ENCODE measurements around the gene GPR3.
"Not testable (repeated sequence)": the region's sequence is repeated elsewhere in the genome, so short reads cannot be mapped to it uniquely, and the experiment has no call there.

GPR3 gene

GRCh38 chr1:27380766-27381733, 11.4 kb upstream of the GPR3 start:
- ChIA-PET CTCF (interaction anchor here (1.4 kb wide), 1 partner anchor 24 kb away, joined by 5 read pairs; no protein-coding TSS in a partner anchor), POLR2A (no interaction called here)
- no peak for TF ChIP-seq LEF1 (IDR thresholded peaks at IDR 0.05; ENCODE audit: borderline replicate concordance)
- TF ChIP-seq SP1 (IDR thresholded peaks at IDR 0.05), result no peak
- no peak for TF ChIP-seq ELF4 (IDR thresholded peaks at IDR 0.05)
- TF ChIP-seq ZNF384 (IDR thresholded peaks at IDR 0.05), result no peak
- no peak for TF ChIP-seq FOXK2 (IDR thresholded peaks at IDR 0.05)
- TF ChIP-seq NFRKB (IDR thresholded peaks at IDR 0.05), result no peak
- TF ChIP-seq HDGF (IDR thresholded peaks at IDR 0.05; ENCODE audit: borderline replicate concordance), result no peak
- TF ChIP-seq SUZ12 (IDR thresholded peaks at IDR 0.05), result no peak
- TF ChIP-seq ARNT (IDR thresholded peaks at IDR 0.05), result no peak
- no peak for TF ChIP-seq TARDBP (IDR thresholded peaks at IDR 0.05)
- TF ChIP-seq BHLHE40 (IDR thresholded peaks at IDR 0.05; ENCODE audit: borderline replicate concordance), result no peak
- no peak for TF ChIP-seq CTBP1 (IDR thresholded peaks at IDR 0.05; ENCODE audit: borderline replicate concordance)
- TF ChIP-seq L3MBTL2 (conservative IDR thresholded peaks at IDR 0.05), result no peak
- no peak for DNase-seq (ENCODE audit: extremely low spot score)

- TF ChIP-seq HDGF (IDR thresholded peaks at IDR 0.05; ENCODE audit: borderline replicate concordance) (no peak), FOXM1 (IDR thresholded peaks at IDR 0.05; ENCODE audit: borderline replicate concordance) (no peak), PKNOX1 (IDR thresholded peaks at IDR 0.05) (no peak), SP1 (IDR thresholded peaks at IDR 0.05) (no peak), CTBP1 (IDR thresholded peaks at IDR 0.05; ENCODE audit: borderline replicate concordance) (no peak), TARDBP (IDR thresholded peaks at IDR 0.05) (no peak), FOXK2 (IDR thresholded peaks at IDR 0.05) (no peak), ZNF384 (IDR thresholded peaks at IDR 0.05) (no peak), FOXA1 (IDR thresholded peaks at IDR 0.05) (no peak), L3MBTL2 (conservative IDR thresholded peaks at IDR 0.05) (no peak), BHLHE40 (IDR thresholded peaks at IDR 0.05; ENCODE audit: borderline replicate concordance) (no peak), ARNT (IDR thresholded peaks at IDR 0.05) (no peak), SUZ12 (IDR thresholded peaks at IDR 0.05) (no peak)
- ChIA-PET CTCF (interaction anchor here (1.4 to 2.6 kb wide), 2 partner anchors 16 to 25 kb away, joined by 5 to 8 read pairs; partner anchors contain the start of gene MAP3K6), POLR2A (interaction anchor here (1.9 kb wide), 1 partner anchor 16 kb away, joined by 13 read pairs; the partner anchor contains the start of gene MAP3K6)
- DNase-seq (ENCODE audit: extremely low spot score), result no peak
Measured at GRCh38 chr1:27381969-27382762, 10.3 kb upstream of the GPR3 start.

GRCh38 chr1:27383039-27383605, 9.3 kb upstream of the GPR3 start, which contains the start of gene CD164L2:
CD164L2 (minus strand) TSS chr1:27383333; CDS start chr1:27383239, 94 bp downstream.
- ChIA-PET POLR2A (interaction anchor here (1.9 kb wide), 1 partner anchor 17 kb away, joined by 13 read pairs; the partner anchor contains the start of gene MAP3K6), CTCF (interaction anchor here (0.6 to 2.6 kb wide), 3 partner anchors 17 to 155 kb away, joined by 5 to 8 read pairs (median 7); partner anchors contain the start of gene MAP3K6)
- TF ChIP-seq FOXK2 (IDR thresholded peaks at IDR 0.05) (no peak), PKNOX1 (IDR thresholded peaks at IDR 0.05) (no peak), ELF4 (IDR thresholded peaks at IDR 0.05) (no peak), ZNF384 (IDR thresholded peaks at IDR 0.05) (no peak), L3MBTL2 (conservative IDR thresholded peaks at IDR 0.05) (no peak), TARDBP (IDR thresholded peaks at IDR 0.05) (no peak), FOXA1 (IDR thresholded peaks at IDR 0.05) (no peak), NFRKB (IDR thresholded peaks at IDR 0.05) (no peak), SUZ12 (IDR thresholded peaks at IDR 0.05) (no peak), FOXM1 (IDR thresholded peaks at IDR 0.05; ENCODE audit: borderline replicate concordance) (no peak), HDGF (IDR thresholded peaks at IDR 0.05; ENCODE audit: borderline replicate concordance) (no peak), BHLHE40 (IDR thresholded peaks at IDR 0.05; ENCODE audit: borderline replicate concordance) (no peak), ARNT (IDR thresholded peaks at IDR 0.05) (no peak), CTBP1 (IDR thresholded peaks at IDR 0.05; ENCODE audit: borderline replicate concordance) (no peak), SP1 (IDR thresholded peaks at IDR 0.05) (no peak), LEF1 (IDR thresholded peaks at IDR 0.05; ENCODE audit: borderline replicate concordance) (no peak)
- DNase-seq (ENCODE audit: extremely low spot score), result peak; percentile 49

DNA sequence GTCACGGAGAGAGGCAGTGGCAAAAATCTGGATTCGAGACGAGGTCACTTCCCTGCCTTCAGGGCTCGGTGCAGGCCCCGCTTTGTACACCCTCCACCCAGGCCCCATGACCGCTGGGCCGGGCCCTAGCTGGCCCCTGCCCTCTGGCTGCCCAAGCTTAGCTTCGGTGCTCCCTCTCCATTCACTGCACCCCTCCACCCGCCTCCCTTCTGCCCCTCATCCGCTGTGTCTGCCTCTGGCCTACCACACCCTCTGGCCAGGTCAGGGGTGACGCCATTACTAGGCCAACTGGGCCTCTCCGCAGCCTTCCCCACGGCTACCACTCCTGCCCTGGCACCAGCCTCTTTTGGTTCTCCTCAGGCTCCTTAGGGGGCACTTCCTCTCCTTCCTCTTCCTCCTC, 8.8 kb upstream of the GPR3 start:
- POLR2A ChIA-PET, result no interaction called here
- no peak for DNase-seq (ENCODE audit: extremely low spot score)
- TF ChIP-seq FOXA1 (IDR thresholded peaks at IDR 0.05) (no peak), SP1 (IDR thresholded peaks at IDR 0.05) (no peak), FOXK2 (IDR thresholded peaks at IDR 0.05) (no peak), PKNOX1 (IDR thresholded peaks at IDR 0.05) (no peak)
- CTCF ChIA-PET, result interaction anchor here (0.6 to 2.6 kb wide), 2 partner anchors 18 to 156 kb away, joined by 7 to 8 read pairs; partner anchors contain the start of gene MAP3K6

- POLR2A ChIA-PET; DNase-seq (ENCODE audit: extremely low spot score); CTCF ChIA-PET: not testable (repeated sequence)
Measured at GRCh38 chr1:27384797-27385196, 7.6 kb upstream of the GPR3 start.

Data from HEK293T (cell line).